HG03378 (cell line): ENCODE measurements around the gene CBS.
"Not testable (repeated sequence)": the region's sequence is repeated elsewhere in the genome, so short reads cannot be mapped to it uniquely, and the experiment has no call there.

Source experiments
- ATAC-seq: cut with Tn5 transposase; IDR thresholded peaks from one replicate; pipeline ENCODE4 v1.9.1; 2021; ENCODE audit warnings: mild to moderate bottlenecking, moderate library complexity; ENCODE audit not compliant: unreplicated experiment

CBS gene

GRCh38 chr21:43069682-43070081, 6.0 kb downstream of the CBS start:
- ATAC-seq, result not testable (repeated sequence)

GRCh38 chr21:43068065-43068464, 7.6 kb downstream of the CBS start:
- not testable (repeated sequence) for ATAC-seq

GRCh38 chr21:43066690-43067089, 8.9 kb downstream of the CBS start:
- ATAC-seq, result not testable (repeated sequence)

GRCh38 chr21:43065991-43066390, 9.6 kb downstream of the CBS start:
- ATAC-seq, result not testable (repeated sequence)

GRCh38 chr21:43064265-43064917, 11.2 kb downstream of the CBS start:
- not testable (repeated sequence) for ATAC-seq

GRCh38 chr21:43062955-43063664, 12.5 kb downstream of the CBS start:
- not testable (repeated sequence) for ATAC-seq

- not testable (repeated sequence) for ATAC-seq
Measured at GRCh38 chr21:43053112-43053511, 22.5 kb downstream of the CBS start.

- not testable (repeated sequence) for ATAC-seq
Measured at GRCh38 chr21:43045876-43046821, 29.5 kb downstream of the CBS start.

- ATAC-seq, result not testable (repeated sequence)
Measured at GRCh38 chr21:43045165-43045875, 30.3 kb downstream of the CBS start.

- not testable (repeated sequence) for ATAC-seq
Measured at GRCh38 chr21:43044547-43044946, 31.1 kb downstream of the CBS start.

- not testable (repeated sequence) for ATAC-seq
Measured at GRCh38 chr21:43043291-43043690, 32.3 kb downstream of the CBS start.

- ATAC-seq, result not testable (repeated sequence)
Measured at GRCh38 chr21:43042169-43042568, 33.5 kb downstream of the CBS start.

- not testable (repeated sequence) for ATAC-seq
Measured at GRCh38 chr21:43038659-43039044, 37.0 kb downstream of the CBS start.

GRCh38 chr21:43037918-43038658, 37.5 kb downstream of the CBS start:
- ATAC-seq, result not testable (repeated sequence)

- not testable (repeated sequence) for ATAC-seq
Measured at GRCh38 chr21:43036889-43037288, 38.7 kb downstream of the CBS start.

GRCh38 chr21:43034826-43035225, 40.8 kb downstream of the CBS start:
- no peak for ATAC-seq

- ATAC-seq, result no peak
Measured at GRCh38 chr21:43034101-43034500, 41.5 kb downstream of the CBS start.

- ATAC-seq, result no peak
Measured at GRCh38 chr21:43031121-43031619, 44.5 kb downstream of the CBS start.

- no peak for ATAC-seq
Measured at GRCh38 chr21:43029785-43030184, 45.9 kb downstream of the CBS start.
